Measurements from ENCODE around the gene COL7A1. TPM values are rescaled to one million over a fixed set of nuclear protein-coding genes. Genes with fewer than 3 reads are reported as not detected.

The COL7A1 gene
- polyA plus RNA-seq, 6 donors from 2014 or later: not detected

- Mint-ChIP-seq H3K9me3 (no peaks in the 10 kb centered on the region), H3K27me3 (no peaks in the 10 kb centered on the region), H3K4me3 (no peak overlapping the region), H3K36me3 (no peaks in the 10 kb centered on the region), H3K4me1 (no peaks in the 10 kb centered on the region), H3K27ac (no peak overlapping the region)
- DNase-seq (no peak), ATAC-seq (ENCODE audit: low read depth in 2 of 2) (no peak)
Measured at GRCh38 chr3:48571938-48572337, 23.2 kb downstream of the COL7A1 start.

- H3K4me1 Mint-ChIP-seq: no peaks in the 10 kb centered on the region
Measured at GRCh38 chr3:48569808-48570450, 25.2 kb downstream of the COL7A1 start.

GRCh38 chr3:48569400-48569799, 25.7 kb downstream of the COL7A1 start:
- DNase-seq (no peak), ATAC-seq (ENCODE audit: low read depth in 2 of 2) (no peak)
- H3K27ac Mint-ChIP-seq: no peak overlapping the region
- H3K4me1 Mint-ChIP-seq: no peaks in the 10 kb centered on the region
- peak overlapping the region in 1 of 8 donors; percentile 52 for H3K4me3 Mint-ChIP-seq
- H3K36me3 Mint-ChIP-seq: no peaks in the 10 kb centered on the region
- H3K9me3 Mint-ChIP-seq: no peaks in the 10 kb centered on the region
- H3K27me3 Mint-ChIP-seq: no peaks in the 10 kb centered on the region

More at GRCh38 chr3:48569808-48570450, 25.2 kb downstream of the COL7A1 start:
- DNase-seq (no peak), ATAC-seq (ENCODE audit: low read depth in 2 of 2) (no peak)
- Mint-ChIP-seq H3K27me3 (no peaks in the 10 kb centered on the region), H3K27ac (peak overlapping the region in 1 of 6 donors; percentile 95), H3K4me3 (peak overlapping the region in 1 of 8 donors; percentile 52), H3K36me3 (no peaks in the 10 kb centered on the region), H3K9me3 (no peaks in the 10 kb centered on the region)

GRCh38 chr3:48568476-48568875, 26.7 kb downstream of the COL7A1 start:
- H3K4me1 Mint-ChIP-seq: no peaks in the 10 kb centered on the region
- DNase-seq (no peak), ATAC-seq (ENCODE audit: low read depth in 2 of 2) (no peak)
- H3K9me3 Mint-ChIP-seq: no peaks in the 10 kb centered on the region
- H3K27ac Mint-ChIP-seq: no peak overlapping the region
- no peaks in the 10 kb centered on the region for H3K27me3 Mint-ChIP-seq
- H3K36me3 Mint-ChIP-seq: no peaks in the 10 kb centered on the region
- H3K4me3 Mint-ChIP-seq: no peak overlapping the region

DNA sequence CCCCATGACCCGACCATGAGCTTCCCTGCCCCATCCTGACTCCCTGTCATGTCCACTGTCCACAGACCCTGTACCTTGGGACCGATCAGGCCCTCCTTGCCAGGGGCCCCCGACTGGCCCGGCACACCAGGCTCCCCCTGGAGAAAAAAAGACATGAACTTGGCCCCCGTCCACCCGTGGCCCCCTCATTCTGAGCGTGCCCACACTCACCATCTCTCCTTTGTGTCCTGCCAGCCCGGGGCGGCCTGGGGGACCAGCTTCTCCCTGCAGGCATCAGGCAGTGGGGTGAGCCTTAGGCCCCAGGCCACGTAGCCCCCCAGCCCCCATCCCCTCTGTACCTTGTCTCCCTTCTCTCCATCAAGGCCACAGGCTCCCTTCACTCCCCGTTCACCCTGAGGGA, 27.6 kb downstream of the COL7A1 start:
- no peak for ATAC-seq (ENCODE audit: low read depth in 2 of 2)
- Mint-ChIP-seq H3K4me1 (no peaks in the 10 kb centered on the region), H3K36me3 (no peaks in the 10 kb centered on the region), H3K27me3 (no peaks in the 10 kb centered on the region), H3K27ac (no peak overlapping the region), H3K4me3 (no peak overlapping the region), H3K9me3 (no peaks in the 10 kb centered on the region)
- no peak for DNase-seq

- DNase-seq (no peak), ATAC-seq (ENCODE audit: low read depth in 2 of 2) (no peak)
- no peaks in the 10 kb centered on the region for H3K27me3 Mint-ChIP-seq
- H3K27ac Mint-ChIP-seq: peak overlapping the region in 2 of 6 donors; percentile 77 to 80
- H3K9me3 Mint-ChIP-seq: no peaks in the 10 kb centered on the region
- H3K36me3 Mint-ChIP-seq: no peaks in the 10 kb centered on the region
- no peaks in the 10 kb centered on the region for H3K4me1 Mint-ChIP-seq
- no peak overlapping the region for H3K4me3 Mint-ChIP-seq
Measured at GRCh38 chr3:48567090-48567489, 28.0 kb downstream of the COL7A1 start.

GRCh38 chr3:48566401-48566760, 28.7 kb downstream of the COL7A1 start:
- no peaks in the 10 kb centered on the region for H3K9me3 Mint-ChIP-seq
- H3K4me1 Mint-ChIP-seq: no peaks in the 10 kb centered on the region
- H3K27me3 Mint-ChIP-seq: no peaks in the 10 kb centered on the region
- DNase-seq (no peak), ATAC-seq (ENCODE audit: low read depth in 2 of 2) (no peak)
- H3K4me3 Mint-ChIP-seq: no peak overlapping the region
- H3K27ac Mint-ChIP-seq: peak overlapping the region in 1 of 6 donors; percentile 61
- H3K36me3 Mint-ChIP-seq: no peaks in the 10 kb centered on the region

GRCh38 chr3:48565591-48566400, 29.3 kb downstream of the COL7A1 start:
- DNase-seq (no peak), ATAC-seq (ENCODE audit: low read depth in 2 of 2) (no peak)
- no peaks in the 10 kb centered on the region for H3K9me3 Mint-ChIP-seq
- H3K27me3 Mint-ChIP-seq: no peaks in the 10 kb centered on the region
- peak overlapping the region in 4 of 6 donors; percentile 1 to 50 (median 11) for H3K27ac Mint-ChIP-seq
- peaks cover 0 to 3% (median 0%) of the 10 kb centered on the region in 3 donors for H3K4me1 Mint-ChIP-seq
- no peaks in the 10 kb centered on the region for H3K36me3 Mint-ChIP-seq
- no peak overlapping the region for H3K4me3 Mint-ChIP-seq

- no peak overlapping the region for H3K27ac Mint-ChIP-seq
- ATAC-seq (ENCODE audit: low read depth in 2 of 2) (no peak), DNase-seq (no peak)
- no peaks in the 10 kb centered on the region for H3K27me3 Mint-ChIP-seq
- H3K4me3 Mint-ChIP-seq: no peak overlapping the region
- H3K4me1 Mint-ChIP-seq: peaks cover 4 to 9% (median 4%) of the 10 kb centered on the region in 3 donors
- no peaks in the 10 kb centered on the region for H3K36me3 Mint-ChIP-seq
- no peaks in the 10 kb centered on the region for H3K9me3 Mint-ChIP-seq
Measured at GRCh38 chr3:48565186-48565585, 29.9 kb downstream of the COL7A1 start.

DNA sequence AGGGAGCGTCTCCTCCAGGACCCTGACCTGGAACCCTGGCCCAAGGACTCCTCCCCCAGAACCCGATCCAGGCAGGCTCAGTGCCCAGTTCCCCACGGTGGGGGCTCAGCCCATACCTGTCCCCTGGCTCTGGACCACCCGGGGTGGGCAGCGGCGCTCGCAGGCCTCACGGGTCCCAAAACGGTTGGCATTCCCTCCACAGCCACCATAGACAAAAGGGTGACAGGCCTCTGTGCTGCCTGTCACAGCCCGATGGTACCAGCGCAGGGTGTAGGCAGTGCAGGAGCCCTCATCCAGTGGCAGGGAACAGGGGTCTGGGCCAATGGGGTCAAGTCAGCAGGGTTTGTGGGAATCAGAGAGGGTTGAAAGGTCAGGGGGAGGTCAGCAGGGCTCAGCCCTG, 30.5 kb downstream of the COL7A1 start:
- no peaks in the 10 kb centered on the region for H3K27me3 Mint-ChIP-seq
- H3K9me3 Mint-ChIP-seq: no peaks in the 10 kb centered on the region
- ATAC-seq (ENCODE audit: low read depth in 2 of 2) (no peak), DNase-seq (no peak)
- no peak overlapping the region for H3K27ac Mint-ChIP-seq
- H3K4me3 Mint-ChIP-seq: no peak overlapping the region
- no peaks in the 10 kb centered on the region for H3K36me3 Mint-ChIP-seq
- peaks cover 9 to 14% (median 9%) of the 10 kb centered on the region in 3 donors for H3K4me1 Mint-ChIP-seq

- no peak for DNase-seq
- Mint-ChIP-seq H3K27ac (no peak overlapping the region), H3K4me1 (peaks cover 9 to 19% (median 15%) of the 10 kb centered on the region in 3 donors), H3K4me3 (no peak overlapping the region), H3K36me3 (no peaks in the 10 kb centered on the region), H3K27me3 (no peaks in the 10 kb centered on the region), H3K9me3 (no peaks in the 10 kb centered on the region)
- ATAC-seq (ENCODE audit: low read depth in 2 of 2): no peak
Measured at GRCh38 chr3:48564022-48564421, 31.1 kb downstream of the COL7A1 start.

GRCh38 chr3:48563382-48563918, 31.7 kb downstream of the COL7A1 start, which contains the start of gene UCN2:
UCN2 (minus strand) TSS chr3:48563781; CDS start chr3:48563124, 657 bp downstream.
- no peaks in the 10 kb centered on the region for H3K36me3 Mint-ChIP-seq
- no peak for DNase-seq
- peaks cover 15 to 25% (median 19%) of the 10 kb centered on the region in 3 donors for H3K4me1 Mint-ChIP-seq
- H3K27ac Mint-ChIP-seq: peak within 1 kb of the TSS in 1 of 6 donors; percentile 6
- peak within 1 kb of the TSS in 1 of 8 donors; percentile 7 for H3K4me3 Mint-ChIP-seq
- H3K27me3 Mint-ChIP-seq: no peaks in the 10 kb centered on the region
- ATAC-seq (ENCODE audit: low read depth in 2 of 2): no peak
- no peaks in the 10 kb centered on the region for H3K9me3 Mint-ChIP-seq

GRCh38 chr3:48562367-48563095, 32.6 kb downstream of the COL7A1 start:
- Mint-ChIP-seq H3K4me1 (peaks cover 22 to 34% (median 25%) of the 10 kb centered on the region in 3 donors), H3K9me3 (no peaks in the 10 kb centered on the region), H3K27me3 (no peaks in the 10 kb centered on the region), H3K4me3 (no peak overlapping the region), H3K27ac (peak overlapping the region in 1 of 6 donors; percentile 14), H3K36me3 (no peaks in the 10 kb centered on the region)
- DNase-seq (no peak), ATAC-seq (ENCODE audit: low read depth in 2 of 2) (no peak)
